Panc1 (cell line): ENCODE data around the gene RGS9BP. TPM values are rescaled to one million over a fixed set of nuclear protein-coding genes. Genes with fewer than 3 reads are reported as not detected.

Experiments used
- ATAC-seq: fragments of 200-7000 bp; cut with Tn5 transposase; 2 replicates; pipeline ENCODE4 v1.9.1; 2020; ENCODE audit warnings: mild to moderate bottlenecking, moderate library complexity
- BruUV-seq: library from RNA; stranded (reverse); fragments of 400-500 nt; replicated peaks from 2 replicates; lab custom pipeline; 2021; lab: Mats Ljungman, UMichigan
- CTCF ChIA-PET: fragments of 300-600 bp; sonication (Branson Sonifier 250); formaldehyde crosslinking; loops from one replicate; lab custom pipeline; 2022; ENCODE audit warnings: antibody characterized with exemption; lab: Charles Lee
- POLR2A ChIA-PET: fragments of 300-600 bp; sonication (Branson Sonifier 250); formaldehyde crosslinking; loops from one replicate; lab custom pipeline; 2022; ENCODE audit warnings: antibody characterized with exemption; lab: Charles Lee
- DNase-seq: peaks from one replicate; pipeline ENCODE4 v3.0.0-alpha.2; 2010; ENCODE audit warnings: low read depth, low spot score
- H3K27ac ChIP-seq: 2 replicates; pipeline ENCODE4 v1.5.1; 2011; ENCODE audit warnings: mild to moderate bottlenecking, low read length, inconsistent platforms
- H3K27me3 ChIP-seq: fragments of 200-500 bp; sonication (Bioruptor generic); 2 replicates; pipeline ENCODE4 v1.6.0; 2014; ENCODE audit warnings: low read length, inconsistent platforms; ENCODE audit not compliant: control insufficient read depth, insufficient read depth
- H3K36me3 ChIP-seq: fragments of 200-500 bp; sonication (Bioruptor generic); 2 replicates; pipeline ENCODE4 v1.5.1; 2014; ENCODE audit warnings: inconsistent platforms, mild to moderate bottlenecking, low read length, moderate library complexity; ENCODE audit not compliant: control insufficient read depth, insufficient read depth
- H3K4me1 ChIP-seq: 2 replicates; pipeline ENCODE4 v1.5.1; 2011; ENCODE audit warnings: inconsistent platforms, mild to moderate bottlenecking, low read length, moderate library complexity; ENCODE audit not compliant: control insufficient read depth, insufficient read depth
- H3K4me3 ChIP-seq, 2 experiments: 2 replicates each; pipeline ENCODE4 v1.5.1; 2011 to 2012; ENCODE audit warnings: low read depth in 2 of 2, low read length in 2 of 2, mild to moderate bottlenecking in 2 of 2, inconsistent platforms in 1 of 2, moderate library complexity in 1 of 2
- H3K9me3 ChIP-seq: fragments of 200-500 bp; sonication (Bioruptor generic); 2 replicates; pipeline ENCODE4 v1.5.1; 2014; ENCODE audit warnings: low read depth, mild to moderate bottlenecking, inconsistent platforms, low read length, moderate library complexity; ENCODE audit not compliant: control insufficient read depth, insufficient read depth
- POLR2AphosphoS5 ChIP-seq: IDR thresholded peaks from 2 replicates; pipeline ENCODE4 v1.6.1; 2012; ENCODE audit warnings: mild to moderate bottlenecking, low read depth, low read length, moderate library complexity
- SIN3A ChIP-seq: IDR thresholded peaks from 2 replicates; pipeline ENCODE4 v1.6.1; 2012; ENCODE audit warnings: low read depth, mild to moderate bottlenecking, low read length, moderate library complexity, borderline replicate concordance; ENCODE audit not compliant: insufficient read depth
- TCF7L2 ChIP-seq: IDR thresholded peaks from 2 replicates; pipeline ENCODE4 v1.6.1; 2011; ENCODE audit warnings: mild to moderate bottlenecking, low read depth, low read length, inconsistent platforms
- in situ Hi-C: cut with HindIII; loops from 2 replicates; pipeline ENCODE4 v1.10.0; 2016; ENCODE audit warnings: low sequenced_read_pairs, low pct_unique_long_range_greater_than_20kb
- intact Hi-C: fragments of 100-400 bp; cut with micrococcal nuclease; formaldehyde crosslinking; loops from one replicate; pipeline ENCODE4 v1.10.0; 2022; ENCODE audit not compliant: unreplicated experiment
- total RNA-seq: library from RNA; stranded (reverse); gene quantifications from one replicate; pipeline ENCODE4 v1.2.1, GENCODE V29; 2021; ENCODE audit not compliant: unreplicated experiment
- TF ChIP-seq, protein P1 (sequence below), 2 experiments: IDR thresholded peaks; 2 replicates each; pipeline ENCODE4 v1.6.1; 2011 to 2012; ENCODE audit warnings: low read depth in 2 of 2, control low read depth in 1 of 2, low read length in 1 of 2, mild to moderate bottlenecking in 1 of 2, moderate library complexity in 1 of 2; ENCODE audit not compliant: insufficient read depth in 1 of 2
- TF ChIP-seq, protein P2 (sequence below): fragments of 450-650 bp; IDR thresholded peaks from 2 replicates; pipeline ENCODE4 v1.5.1; 2017; ENCODE audit warnings: mild to moderate bottlenecking

Gene RGS9BP
- total RNA-seq, 1 experiment from 2014 or later, result 1.3 TPM

DNA sequence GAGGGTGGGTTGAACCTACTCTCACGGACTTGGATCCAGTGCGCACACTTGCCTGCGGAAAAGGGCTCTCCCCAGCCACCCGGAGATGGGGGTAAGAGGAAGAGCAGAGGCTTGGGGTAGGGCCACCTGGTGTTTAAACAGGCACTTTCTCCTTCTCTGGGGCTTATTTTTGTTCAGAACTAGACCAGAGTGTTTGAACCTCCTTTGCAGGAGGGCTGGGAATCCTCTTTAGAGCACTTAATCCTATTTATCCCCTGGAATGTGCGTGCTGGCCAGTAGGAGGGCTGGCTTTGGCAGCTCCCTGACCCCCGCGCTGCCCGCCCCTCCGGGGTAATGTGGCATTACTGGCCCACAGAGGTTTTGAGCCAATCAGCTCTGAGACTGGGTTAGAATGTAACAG, 2.0 kb downstream of the RGS9BP start:
- H3K9me3 ChIP-seq, result no peaks in the 10 kb centered on the region
- ATAC-seq (no peak), DNase-seq (no peak)
- no peaks in the 10 kb centered on the region for H3K36me3 ChIP-seq
- CTCF ChIA-PET, result interaction anchor here (0.7 kb wide), 1 partner anchor 9 kb away, joined by 6 read pairs; no protein-coding TSS in a partner anchor
- H3K27me3 ChIP-seq, result no peaks in the 10 kb centered on the region
- in situ Hi-C loops, result no loop called here
- POLR2A ChIA-PET, result interaction anchor here (0.5 kb wide), 1 partner anchor 13 kb away, joined by 8 read pairs; no protein-coding TSS in a partner anchor
- H3K4me3 ChIP-seq, result no peak overlapping the region
- intact Hi-C loops, result no loop called here
- peaks cover 11% of the 10 kb centered on the region; the same call in 1 of the 2 replicates for H3K4me1 ChIP-seq
- TF ChIP-seq TCF7L2 (no peak), SIN3A (no peak), POLR2AphosphoS5 (no peak)
- TF ChIP-seq, protein P1, sequence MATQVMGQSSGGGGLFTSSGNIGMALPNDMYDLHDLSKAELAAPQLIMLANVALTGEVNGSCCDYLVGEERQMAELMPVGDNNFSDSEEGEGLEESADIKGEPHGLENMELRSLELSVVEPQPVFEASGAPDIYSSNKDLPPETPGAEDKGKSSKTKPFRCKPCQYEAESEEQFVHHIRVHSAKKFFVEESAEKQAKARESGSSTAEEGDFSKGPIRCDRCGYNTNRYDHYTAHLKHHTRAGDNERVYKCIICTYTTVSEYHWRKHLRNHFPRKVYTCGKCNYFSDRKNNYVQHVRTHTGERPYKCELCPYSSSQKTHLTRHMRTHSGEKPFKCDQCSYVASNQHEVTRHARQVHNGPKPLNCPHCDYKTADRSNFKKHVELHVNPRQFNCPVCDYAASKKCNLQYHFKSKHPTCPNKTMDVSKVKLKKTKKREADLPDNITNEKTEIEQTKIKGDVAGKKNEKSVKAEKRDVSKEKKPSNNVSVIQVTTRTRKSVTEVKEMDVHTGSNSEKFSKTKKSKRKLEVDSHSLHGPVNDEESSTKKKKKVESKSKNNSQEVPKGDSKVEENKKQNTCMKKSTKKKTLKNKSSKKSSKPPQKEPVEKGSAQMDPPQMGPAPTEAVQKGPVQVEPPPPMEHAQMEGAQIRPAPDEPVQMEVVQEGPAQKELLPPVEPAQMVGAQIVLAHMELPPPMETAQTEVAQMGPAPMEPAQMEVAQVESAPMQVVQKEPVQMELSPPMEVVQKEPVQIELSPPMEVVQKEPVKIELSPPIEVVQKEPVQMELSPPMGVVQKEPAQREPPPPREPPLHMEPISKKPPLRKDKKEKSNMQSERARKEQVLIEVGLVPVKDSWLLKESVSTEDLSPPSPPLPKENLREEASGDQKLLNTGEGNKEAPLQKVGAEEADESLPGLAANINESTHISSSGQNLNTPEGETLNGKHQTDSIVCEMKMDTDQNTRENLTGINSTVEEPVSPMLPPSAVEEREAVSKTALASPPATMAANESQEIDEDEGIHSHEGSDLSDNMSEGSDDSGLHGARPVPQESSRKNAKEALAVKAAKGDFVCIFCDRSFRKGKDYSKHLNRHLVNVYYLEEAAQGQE (IDR thresholded peaks at IDR 0.05; ENCODE audit: insufficient read depth in 1 of 2, low read depth in 2 of 2, low read length in 1 of 2), result no peak
- TF ChIP-seq, protein P2, sequence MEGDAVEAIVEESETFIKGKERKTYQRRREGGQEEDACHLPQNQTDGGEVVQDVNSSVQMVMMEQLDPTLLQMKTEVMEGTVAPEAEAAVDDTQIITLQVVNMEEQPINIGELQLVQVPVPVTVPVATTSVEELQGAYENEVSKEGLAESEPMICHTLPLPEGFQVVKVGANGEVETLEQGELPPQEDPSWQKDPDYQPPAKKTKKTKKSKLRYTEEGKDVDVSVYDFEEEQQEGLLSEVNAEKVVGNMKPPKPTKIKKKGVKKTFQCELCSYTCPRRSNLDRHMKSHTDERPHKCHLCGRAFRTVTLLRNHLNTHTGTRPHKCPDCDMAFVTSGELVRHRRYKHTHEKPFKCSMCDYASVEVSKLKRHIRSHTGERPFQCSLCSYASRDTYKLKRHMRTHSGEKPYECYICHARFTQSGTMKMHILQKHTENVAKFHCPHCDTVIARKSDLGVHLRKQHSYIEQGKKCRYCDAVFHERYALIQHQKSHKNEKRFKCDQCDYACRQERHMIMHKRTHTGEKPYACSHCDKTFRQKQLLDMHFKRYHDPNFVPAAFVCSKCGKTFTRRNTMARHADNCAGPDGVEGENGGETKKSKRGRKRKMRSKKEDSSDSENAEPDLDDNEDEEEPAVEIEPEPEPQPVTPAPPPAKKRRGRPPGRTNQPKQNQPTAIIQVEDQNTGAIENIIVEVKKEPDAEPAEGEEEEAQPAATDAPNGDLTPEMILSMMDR, result no peak
- BruUV-seq, result TSS peak; percentile 42
- H3K27ac ChIP-seq, result no peak overlapping the region

DNA sequence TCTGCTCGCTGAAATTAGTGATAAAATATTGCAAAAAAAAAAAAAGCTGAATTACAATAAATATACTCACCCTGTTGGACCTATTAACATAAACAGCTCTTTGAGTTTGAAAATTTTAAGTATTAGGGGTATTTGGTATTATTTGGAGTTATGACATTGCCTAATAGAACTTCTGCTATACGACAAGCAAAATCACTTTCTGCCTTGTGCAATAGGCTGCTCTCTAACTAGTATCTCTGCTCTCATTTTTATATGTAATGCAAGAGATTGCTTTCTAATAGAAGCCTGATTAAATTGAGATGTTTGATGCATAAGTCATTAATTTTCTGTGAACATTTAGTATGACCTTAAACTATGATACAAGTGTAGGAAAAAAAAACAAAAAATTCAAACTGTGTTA, 5.3 kb downstream of the RGS9BP start:
- no peak overlapping the region for H3K27ac ChIP-seq
- TF ChIP-seq, protein P1 (IDR thresholded peaks at IDR 0.05; ENCODE audit: insufficient read depth in 1 of 2, low read depth in 2 of 2, low read length in 1 of 2), result no peak
- TF ChIP-seq SIN3A (no peak), TCF7L2 (no peak), POLR2AphosphoS5 (no peak)
- TF ChIP-seq, protein P2, result no peak
- intact Hi-C loops (no loop called here), in situ Hi-C loops (no loop called here)
- ChIA-PET CTCF (interaction anchor here (0.7 kb wide), 1 partner anchor 471 kb away, joined by 5 read pairs; no protein-coding TSS in a partner anchor), POLR2A (interaction anchor here (0.6 to 0.7 kb wide), 4 partner anchors 68 to 264 kb away, joined by 3 to 6 read pairs (median 4); partner anchors contain the start of gene PDCD5)
- ATAC-seq (no peak), DNase-seq (no peak)
- no peaks in the 10 kb centered on the region for H3K36me3 ChIP-seq
- BruUV-seq, result no TSS peak
- no peak overlapping the region for H3K4me3 ChIP-seq
- H3K4me1 ChIP-seq, result no peaks in the 10 kb centered on the region; the same call in 1 of the 2 replicates
- H3K27me3 ChIP-seq, result no peaks in the 10 kb centered on the region
- H3K9me3 ChIP-seq, result no peaks in the 10 kb centered on the region
